ENCODE results near the gene ATF1. TPM values are rescaled to one million over a fixed set of nuclear protein-coding genes. Genes with fewer than 3 reads are reported as not detected.

The ATF1 gene
- total and polyA plus RNA-seq, 2 donors from 2014 or later, result 13.9 to 29.0 TPM

- Histone ChIP-seq H3K36me3 (ENCODE audit: control insufficient read depth in 2 of 3, insufficient read depth in 3 of 3, low read length in 3 of 3) (peaks cover 5 to 53% (median 33%) of the 10 kb centered on the region in 3 donors), H3K9me3 (ENCODE audit: control insufficient read depth in 2 of 3, insufficient read depth in 1 of 3, low read length in 3 of 3) (no peaks in the 10 kb centered on the region), H3K4me3 (ENCODE audit: low read length in 3 of 3) (no peak overlapping the region), H3K27ac (ENCODE audit: low read depth in 2 of 2, low read length in 2 of 2) (no peak overlapping the region), H3K27me3 (ENCODE audit: control insufficient read depth, insufficient read depth, low read length) (no peaks in the 10 kb centered on the region), H3K4me1 (ENCODE audit: control insufficient read depth in 2 of 3, insufficient read depth in 2 of 3, low read depth in 1 of 3, low read length in 3 of 3) (peaks cover 0 to 4% (median 0%) of the 10 kb centered on the region in 3 donors), H3K9ac (ENCODE audit: low read length in 3 of 3) (no peak overlapping the region)
- DNase-seq (no peak), FAIRE-seq (peak; percentile 6)
- intact Hi-C loops (cut with DNase I), result no loop called here
- TF ChIP-seq, protein P1, sequence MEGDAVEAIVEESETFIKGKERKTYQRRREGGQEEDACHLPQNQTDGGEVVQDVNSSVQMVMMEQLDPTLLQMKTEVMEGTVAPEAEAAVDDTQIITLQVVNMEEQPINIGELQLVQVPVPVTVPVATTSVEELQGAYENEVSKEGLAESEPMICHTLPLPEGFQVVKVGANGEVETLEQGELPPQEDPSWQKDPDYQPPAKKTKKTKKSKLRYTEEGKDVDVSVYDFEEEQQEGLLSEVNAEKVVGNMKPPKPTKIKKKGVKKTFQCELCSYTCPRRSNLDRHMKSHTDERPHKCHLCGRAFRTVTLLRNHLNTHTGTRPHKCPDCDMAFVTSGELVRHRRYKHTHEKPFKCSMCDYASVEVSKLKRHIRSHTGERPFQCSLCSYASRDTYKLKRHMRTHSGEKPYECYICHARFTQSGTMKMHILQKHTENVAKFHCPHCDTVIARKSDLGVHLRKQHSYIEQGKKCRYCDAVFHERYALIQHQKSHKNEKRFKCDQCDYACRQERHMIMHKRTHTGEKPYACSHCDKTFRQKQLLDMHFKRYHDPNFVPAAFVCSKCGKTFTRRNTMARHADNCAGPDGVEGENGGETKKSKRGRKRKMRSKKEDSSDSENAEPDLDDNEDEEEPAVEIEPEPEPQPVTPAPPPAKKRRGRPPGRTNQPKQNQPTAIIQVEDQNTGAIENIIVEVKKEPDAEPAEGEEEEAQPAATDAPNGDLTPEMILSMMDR (IDR thresholded peaks at IDR 0.05; ENCODE audit: borderline replicate concordance, extremely low read depth, insufficient read depth), result no peak
Measured at GRCh38 chr12:50725011-50725942, 38.6 kb upstream of the ATF1 start.

DNA sequence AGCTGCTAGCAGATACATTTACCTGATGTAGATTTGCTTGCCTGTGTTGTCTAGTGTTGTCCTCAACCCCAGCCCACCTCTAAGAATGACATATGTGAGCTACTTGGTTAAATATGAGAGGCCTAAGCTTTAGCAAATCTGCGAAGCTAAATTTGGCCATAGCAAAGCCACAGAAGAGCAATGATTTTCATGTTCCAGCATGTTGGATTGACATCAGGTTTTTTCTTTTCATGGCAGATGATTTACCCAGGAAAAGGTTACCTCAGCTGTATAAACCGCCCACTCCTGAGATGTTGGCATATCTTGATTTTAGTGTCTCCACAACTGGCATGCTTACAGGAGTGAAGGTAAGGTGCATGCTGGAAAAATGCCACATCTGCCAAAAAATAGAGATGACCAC, 36.4 kb upstream of the ATF1 start:
- H3K9ac ChIP-seq (ENCODE audit: low read length in 3 of 3), result no peak overlapping the region
- no peak for FAIRE-seq
- H3K36me3 ChIP-seq (ENCODE audit: control insufficient read depth in 2 of 3, insufficient read depth in 3 of 3, low read length in 3 of 3), result peaks cover 0 to 58% (median 39%) of the 10 kb centered on the region in 3 donors
- no peaks in the 10 kb centered on the region for H3K27me3 ChIP-seq (ENCODE audit: control insufficient read depth, insufficient read depth, low read length)
- DNase-seq, result no peak
- H3K4me1 ChIP-seq (ENCODE audit: control insufficient read depth in 2 of 3, insufficient read depth in 2 of 3, low read depth in 1 of 3, low read length in 3 of 3), result peaks cover 0 to 4% (median 0%) of the 10 kb centered on the region in 3 donors
- TF ChIP-seq, protein P1 (IDR thresholded peaks at IDR 0.05; ENCODE audit: borderline replicate concordance, extremely low read depth, insufficient read depth), result no peak
- H3K27ac ChIP-seq (ENCODE audit: low read depth in 2 of 2, low read length in 2 of 2), result no peak overlapping the region
- intact Hi-C loops (cut with DNase I), result no loop called here
- H3K4me3 ChIP-seq (ENCODE audit: low read length in 3 of 3), result no peak overlapping the region
- H3K9me3 ChIP-seq (ENCODE audit: control insufficient read depth in 2 of 3, insufficient read depth in 1 of 3, low read length in 3 of 3), result no peaks in the 10 kb centered on the region

DNA sequence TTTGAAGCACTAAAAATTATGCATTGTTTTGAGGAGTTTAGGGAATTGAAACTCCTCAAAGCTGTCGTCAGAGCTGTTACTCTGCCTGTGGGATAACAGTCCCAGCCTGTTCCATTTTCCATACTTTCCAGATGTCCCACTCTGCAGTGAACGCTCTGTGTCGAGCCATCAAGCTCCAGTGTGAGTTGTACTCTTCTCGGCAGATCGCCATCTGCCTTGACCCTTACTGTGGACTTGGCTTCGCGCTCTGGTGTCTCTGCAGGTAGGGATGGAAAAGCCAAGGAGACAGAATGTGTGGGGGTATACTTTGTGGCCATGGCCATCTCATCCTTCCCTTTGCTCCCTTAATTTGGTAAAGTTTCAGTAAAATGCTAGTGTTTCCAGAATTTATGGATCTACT, 35.5 kb upstream of the ATF1 start:
- peaks cover 0 to 4% (median 0%) of the 10 kb centered on the region in 3 donors for H3K4me1 ChIP-seq (ENCODE audit: control insufficient read depth in 2 of 3, insufficient read depth in 2 of 3, low read depth in 1 of 3, low read length in 3 of 3)
- H3K27ac ChIP-seq (ENCODE audit: low read depth in 2 of 2, low read length in 2 of 2), result no peak overlapping the region
- intact Hi-C loops (cut with DNase I), result no loop called here
- H3K4me3 ChIP-seq (ENCODE audit: low read length in 3 of 3), result no peak overlapping the region
- FAIRE-seq (no peak), DNase-seq (no peak)
- TF ChIP-seq, protein P1 (IDR thresholded peaks at IDR 0.05; ENCODE audit: borderline replicate concordance, extremely low read depth, insufficient read depth), result no peak
- H3K9ac ChIP-seq (ENCODE audit: low read length in 3 of 3), result no peak overlapping the region
- H3K36me3 ChIP-seq (ENCODE audit: control insufficient read depth in 2 of 3, insufficient read depth in 3 of 3, low read length in 3 of 3), result peaks cover 0 to 56% (median 39%) of the 10 kb centered on the region in 3 donors
- H3K9me3 ChIP-seq (ENCODE audit: control insufficient read depth in 2 of 3, insufficient read depth in 1 of 3, low read length in 3 of 3), result no peaks in the 10 kb centered on the region
- H3K27me3 ChIP-seq (ENCODE audit: control insufficient read depth, insufficient read depth, low read length), result no peaks in the 10 kb centered on the region

Data from kidney (tissue), 14 donors.